Stimulated activated CD8-positive, alpha-beta memory T cell treated with anti-CD3 and anti-CD28 coated beads, Interleukin-2, amount 100 ng/mL, for 48 hours (primary cell): ENCODE measurements around the gene HLA-DPA1.

ENCODE experiments used
- DNase-seq, 2 donors: peaks; one replicate each; pipeline ENCODE4 v3.0.0-alpha.2; 2020; ENCODE audit warnings: low read depth in 2 of 2

HLA-DPA1 gene

GRCh38 chr6:33088931-33089620 is 15.6 kb upstream of the HLA-DPA1 start:
- DNase-seq = no peak

DNA sequence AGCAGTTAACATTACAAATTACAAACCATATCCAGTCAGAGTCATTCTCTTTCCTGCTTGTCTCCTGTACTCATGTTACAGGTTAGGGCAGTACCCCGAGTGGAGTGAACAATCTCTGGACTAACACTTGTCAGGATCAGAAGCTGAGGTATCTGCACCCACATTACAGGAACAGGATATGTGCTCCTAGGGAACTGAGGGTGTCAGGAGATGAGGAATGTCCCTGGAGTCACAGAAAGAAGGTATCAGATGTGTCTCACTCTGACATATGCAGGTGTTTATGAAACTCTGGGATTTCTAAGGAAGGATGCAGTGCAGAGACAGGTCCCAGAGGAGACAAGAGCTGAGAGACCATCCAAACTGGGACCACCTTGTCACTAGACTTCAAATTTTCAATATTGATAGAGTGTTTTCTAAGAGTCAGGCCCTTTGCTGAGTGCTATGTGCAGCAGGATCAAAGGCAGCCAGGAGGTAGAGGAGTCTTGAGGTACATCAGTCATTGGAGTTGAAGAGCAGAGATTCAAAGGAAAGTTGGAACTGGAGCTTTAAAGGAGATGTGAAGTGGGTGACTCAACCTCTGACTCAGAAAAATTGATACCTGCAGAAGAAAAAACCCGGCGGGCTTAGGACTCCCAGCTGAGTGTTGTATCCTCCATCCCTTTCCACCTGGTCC is 14.9 kb upstream of the HLA-DPA1 start:
- no peak for DNase-seq

- no peak for DNase-seq
Measured at GRCh38 chr6:33085627-33086026, 12.2 kb upstream of the HLA-DPA1 start.

DNA sequence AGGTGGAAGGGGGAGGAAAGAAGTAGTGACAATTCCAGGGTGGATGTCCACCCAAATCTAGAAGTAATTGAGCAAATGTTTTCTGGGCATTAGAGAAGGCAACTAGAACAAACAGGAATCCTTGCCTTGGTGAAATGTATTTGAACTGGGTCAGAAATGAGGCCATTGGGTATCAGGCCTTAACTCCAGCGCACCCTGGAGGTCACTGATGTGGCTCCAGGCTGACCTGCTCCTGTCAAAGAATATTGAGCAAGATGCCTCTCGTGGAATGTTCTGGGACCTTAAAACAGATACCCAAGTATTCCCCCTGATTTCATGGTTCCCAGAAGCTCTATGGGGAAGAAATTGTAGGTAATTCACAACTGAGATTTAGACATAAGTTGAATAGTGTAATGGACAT is 9.3 kb upstream of the HLA-DPA1 start:
- DNase-seq = no peak

GRCh38 chr6:33081098-33081824 is 7.8 kb upstream of the HLA-DPA1 start:
- no peak for DNase-seq

DNA sequence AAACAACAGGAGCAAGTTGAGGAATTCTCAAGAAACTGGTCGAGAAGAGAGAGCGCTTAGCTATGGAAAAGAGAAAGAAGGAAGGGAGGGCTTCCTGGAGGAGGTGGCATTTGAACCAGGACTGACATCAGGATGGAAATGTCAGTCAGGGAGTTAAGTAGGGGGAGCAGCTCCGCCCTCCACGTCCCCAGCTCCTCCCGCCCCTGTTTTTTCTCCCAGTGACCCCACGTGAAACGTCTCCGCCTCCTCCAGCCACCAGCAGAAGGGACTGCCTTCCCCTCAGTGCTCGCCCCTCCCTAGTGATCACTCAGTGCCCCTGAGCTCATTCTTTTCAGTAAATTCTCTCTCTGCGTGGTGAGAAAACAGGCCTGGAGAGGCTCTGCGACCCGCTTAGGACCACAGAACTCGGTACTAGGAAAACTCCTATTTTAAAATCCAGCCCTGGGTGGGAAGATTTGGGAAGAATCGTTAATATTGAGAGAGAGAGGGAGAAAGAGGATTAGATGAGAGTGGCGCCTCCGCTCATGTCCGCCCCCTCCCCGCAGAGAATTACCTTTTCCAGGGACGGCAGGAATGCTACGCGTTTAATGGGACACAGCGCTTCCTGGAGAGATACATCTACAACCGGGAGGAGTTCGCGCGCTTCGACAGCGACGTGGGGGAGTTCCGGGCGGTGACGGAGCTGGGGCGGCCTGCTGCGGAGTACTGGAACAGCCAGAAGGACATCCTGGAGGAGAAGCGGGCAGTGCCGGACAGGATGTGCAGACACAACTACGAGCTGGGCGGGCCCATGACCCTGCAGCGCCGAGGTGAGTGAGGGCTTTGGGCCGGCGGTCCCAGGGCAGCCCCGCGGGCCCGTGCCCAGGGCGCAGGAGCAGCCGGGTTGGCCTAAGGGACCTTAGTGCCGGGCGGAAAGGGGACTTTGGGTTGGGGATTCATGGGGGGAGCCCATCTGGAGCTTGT is 7.0 kb upstream of the HLA-DPA1 start:
- DNase-seq = no peak

GRCh38 chr6:33079580-33079979 is 6.1 kb upstream of the HLA-DPA1 start:
- DNase-seq = no peak

- no peak for DNase-seq
Measured at GRCh38 chr6:33078919-33079521, 5.6 kb upstream of the HLA-DPA1 start.

DNA sequence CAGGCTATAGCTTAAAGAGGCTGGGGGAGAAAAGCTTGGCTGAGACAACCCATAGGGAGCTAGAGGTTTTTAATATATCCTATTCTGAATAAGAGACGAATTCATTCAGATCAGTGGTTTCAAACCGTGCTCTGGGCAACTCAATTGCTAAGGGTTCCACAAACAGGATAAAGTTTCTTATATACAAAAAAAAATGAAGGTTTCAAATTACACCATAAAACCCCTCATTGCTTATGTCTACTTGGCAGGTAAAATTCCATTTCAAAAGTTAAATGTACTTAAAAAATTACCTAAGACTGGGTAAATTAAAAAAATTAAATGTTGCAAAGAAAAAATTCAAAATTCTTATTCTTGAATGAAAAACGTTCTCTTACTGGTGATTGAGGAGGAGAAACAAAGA is 5.0 kb upstream of the HLA-DPA1 start:
- DNase-seq = no peak

- no peak for DNase-seq
Measured at GRCh38 chr6:33077908-33078307, 4.5 kb upstream of the HLA-DPA1 start.

DNA sequence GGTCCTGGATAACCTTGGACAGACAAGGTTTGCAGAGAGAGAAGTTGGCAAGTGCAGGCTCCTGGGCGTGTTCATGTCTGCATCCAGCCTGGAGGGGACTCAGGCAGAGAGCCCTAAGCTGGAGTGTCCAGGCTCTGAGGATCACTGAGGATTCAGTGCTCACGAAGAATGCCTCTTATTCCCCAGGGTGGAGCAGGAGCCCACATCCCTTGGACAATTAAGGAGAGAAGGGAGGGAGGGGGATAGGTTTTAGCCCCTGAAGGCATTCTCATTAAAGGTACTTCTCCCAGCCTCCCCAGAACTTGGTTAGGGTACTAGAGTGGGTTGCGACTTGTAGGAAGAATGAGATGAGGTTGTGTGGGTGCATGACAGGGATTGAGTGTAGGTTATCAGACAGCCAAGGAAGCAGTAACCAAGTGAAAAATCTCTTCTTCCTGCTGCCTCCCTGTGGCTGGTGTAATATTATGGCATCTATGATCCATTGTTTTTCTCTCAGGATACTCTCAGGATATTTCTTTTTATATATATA is 3.0 kb upstream of the HLA-DPA1 start:
- no peak for DNase-seq

GRCh38 chr6:33075568-33076405 is 2.3 kb upstream of the HLA-DPA1 start, which contains the start of gene HLA-DPB1:
Gene HLA-DPB1 (plus strand): TSS chr6:33075990. CDS start chr6:33076042, 52 bp downstream.
- no peak for DNase-seq

DNA sequence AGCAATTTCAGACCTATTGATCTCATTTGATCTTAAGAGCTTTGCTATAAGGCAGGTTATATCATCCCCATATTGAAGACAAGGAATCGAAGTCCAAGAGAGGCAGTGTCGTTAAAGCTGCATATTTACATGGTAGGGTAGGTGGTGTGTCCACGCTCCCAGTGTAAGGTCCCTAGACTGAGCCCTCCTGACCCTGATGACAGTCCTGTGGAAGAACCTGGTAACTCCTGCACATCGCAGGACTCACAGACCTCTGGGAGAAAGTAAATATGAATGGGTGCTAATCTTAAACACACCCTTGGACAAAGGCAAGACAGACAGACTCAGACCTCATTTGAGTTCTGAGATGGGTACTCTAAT is 1.7 kb upstream of the HLA-DPA1 start:
- no peak for DNase-seq

DNA sequence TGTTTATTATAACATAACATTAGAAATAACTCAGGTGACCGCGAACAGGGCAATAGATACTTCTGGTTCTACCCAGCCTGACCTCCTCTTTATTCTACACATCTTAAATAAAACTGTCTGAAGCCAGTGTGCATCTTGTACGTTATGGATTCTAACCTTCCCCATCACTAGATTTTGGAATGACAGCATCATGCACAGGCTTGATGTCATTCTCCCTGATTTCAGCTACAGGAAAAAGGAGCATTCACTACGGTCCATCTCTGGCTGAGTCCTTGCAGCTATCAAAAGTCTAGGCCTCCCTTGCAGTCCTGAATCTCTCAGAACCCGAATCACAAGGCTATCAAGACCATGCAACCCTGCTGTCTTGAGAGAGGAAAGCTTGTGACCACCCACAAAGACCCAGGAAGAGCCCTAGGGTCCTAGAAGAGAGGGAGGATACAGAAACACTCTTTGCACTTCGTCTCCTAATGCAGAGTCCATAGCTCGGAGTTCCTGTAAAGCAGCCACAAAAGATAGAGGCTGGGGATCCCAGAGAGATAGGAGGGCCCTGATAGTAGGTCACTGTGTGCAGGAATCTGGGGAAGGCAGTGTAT is 845 bp downstream of the HLA-DPA1 start:
- DNase-seq = no peak

DNA sequence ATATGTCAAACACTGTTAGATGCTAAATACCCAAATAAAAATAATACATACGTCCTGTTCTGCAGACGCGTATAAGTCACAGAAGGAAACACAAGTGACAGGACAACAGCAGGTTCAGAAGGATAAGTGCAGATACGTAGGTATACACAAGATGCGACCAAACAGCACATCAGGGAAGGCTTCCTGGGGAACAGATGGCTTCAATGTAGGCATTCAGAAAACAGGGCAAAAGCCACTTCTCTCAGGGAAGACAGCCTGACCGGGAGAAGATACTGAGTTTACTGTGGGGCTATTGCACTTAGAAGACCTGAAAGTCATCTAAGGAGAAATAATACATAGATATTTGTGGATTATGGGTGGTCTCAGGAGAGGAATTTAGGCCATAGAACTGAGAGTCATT is 1.9 kb downstream of the HLA-DPA1 start:
- DNase-seq = no peak

DNA sequence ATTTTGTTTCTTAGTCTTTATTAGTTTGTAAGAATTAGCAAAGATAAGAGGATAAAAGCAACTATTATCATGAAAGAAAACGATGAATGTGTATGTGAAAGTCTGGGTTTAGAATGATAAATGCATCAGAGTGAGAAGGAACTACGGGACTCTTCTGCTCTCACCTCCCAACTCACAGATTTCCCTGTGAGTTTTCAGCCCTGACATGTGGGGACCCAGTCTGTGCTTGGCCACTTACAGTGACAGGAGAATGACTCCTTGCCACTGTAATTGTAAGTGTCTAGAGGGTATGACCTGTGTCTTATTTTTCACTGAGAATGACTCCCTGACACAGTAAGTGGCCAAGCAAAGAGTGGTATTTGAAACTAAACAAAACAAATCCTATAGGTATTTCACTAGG is 2.5 kb downstream of the HLA-DPA1 start:
- no peak for DNase-seq

DNA sequence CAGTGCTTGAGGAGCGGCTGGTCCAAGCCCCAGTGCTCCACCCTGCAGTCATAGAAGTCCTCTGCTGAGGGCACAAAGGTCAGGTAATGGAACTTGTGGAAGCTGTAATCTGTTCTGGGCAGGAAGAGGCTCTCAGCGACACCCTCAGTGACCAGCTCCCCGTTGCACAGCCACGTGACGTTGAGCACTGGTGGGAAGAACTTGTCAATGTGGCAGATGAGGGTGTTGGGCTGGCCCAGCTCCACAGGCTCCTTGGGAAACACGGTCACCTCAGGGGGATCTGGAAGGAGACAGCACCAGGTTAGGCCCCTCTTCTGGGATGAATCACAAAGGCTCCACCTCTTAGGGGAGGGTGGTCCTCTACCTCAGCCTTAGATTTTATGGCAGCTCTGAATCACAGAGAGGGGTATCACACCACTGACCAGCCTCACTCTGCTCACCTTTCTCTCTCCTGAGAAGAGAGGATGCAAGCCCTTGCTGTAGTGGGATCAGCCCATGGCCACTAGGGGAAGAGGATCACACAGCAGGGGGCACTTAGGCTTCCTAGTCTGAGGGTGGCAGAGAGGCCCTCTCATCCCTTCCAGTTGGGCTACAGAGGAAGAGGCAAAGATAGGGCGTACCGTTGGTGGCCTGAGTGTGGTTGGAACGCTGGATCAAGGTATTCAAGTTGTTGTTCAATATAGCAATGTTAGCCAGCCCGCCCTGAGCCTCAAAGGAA is 4.3 kb downstream of the HLA-DPA1 start:
- DNase-seq = no peak

DNA sequence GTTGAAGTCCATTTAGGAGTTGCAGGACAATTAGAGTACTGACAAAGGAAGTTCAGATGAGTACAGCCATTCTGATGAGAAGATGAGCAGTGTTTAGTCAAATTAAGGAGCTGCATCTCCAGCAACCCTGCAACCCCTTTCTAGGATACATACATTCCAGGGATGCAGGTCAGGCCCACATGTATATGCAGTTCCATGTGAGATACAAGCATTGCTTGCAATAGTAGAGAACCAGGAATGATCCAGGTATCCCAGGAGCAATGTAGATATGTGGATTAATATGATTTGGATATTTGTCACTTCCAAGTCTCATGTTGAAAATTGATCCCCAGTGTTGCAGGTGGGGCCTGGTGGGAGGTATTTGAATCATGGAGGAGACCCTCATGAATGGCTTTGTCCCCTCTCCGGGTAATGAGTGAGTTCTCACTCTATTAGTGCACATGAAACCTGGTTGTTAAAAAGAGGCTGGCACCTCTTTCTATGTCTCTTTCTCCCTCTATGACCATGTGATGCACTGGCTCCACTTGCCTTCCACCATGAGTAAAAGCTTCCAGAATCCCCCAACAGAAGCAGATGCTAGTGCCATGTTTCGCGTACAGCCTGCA is 6.4 kb downstream of the HLA-DPA1 start:
- DNase-seq = no peak

GRCh38 chr6:33065312-33065711 is 8.1 kb downstream of the HLA-DPA1 start:
- DNase-seq = no peak
